GM19099 (cell line): ENCODE results near the gene CDKN2B.

ENCODE experiments used
- POLR2A ChIP-seq: IDR thresholded peaks from 3 replicates; pipeline ENCODE4 v1.6.1; 2011; ENCODE audit warnings: low read depth; ENCODE audit not compliant: insufficient read length; ENCODE audit errors: extremely low read depth

Gene CDKN2B

GRCh38 chr9:21969951-21970799 is 38.9 kb downstream of the CDKN2B start:
- TF ChIP-seq POLR2A, result no peak

- TF ChIP-seq POLR2A, result no peak
Observed at GRCh38 chr9:21969011-21969940, 39.8 kb downstream of the CDKN2B start.

GRCh38 chr9:21968331-21969010 is 40.6 kb downstream of the CDKN2B start:
- TF ChIP-seq POLR2A, result no peak

- no peak for TF ChIP-seq POLR2A
Observed at GRCh38 chr9:21967702-21968101, 41.4 kb downstream of the CDKN2B start.

- no peak for TF ChIP-seq POLR2A
Observed at GRCh38 chr9:21967169-21967568, 41.9 kb downstream of the CDKN2B start.

GRCh38 chr9:21966140-21966851 is 42.8 kb downstream of the CDKN2B start:
- no peak for TF ChIP-seq POLR2A

- TF ChIP-seq POLR2A, result no peak
Observed at GRCh38 chr9:21965401-21965951, 43.6 kb downstream of the CDKN2B start.

GRCh38 chr9:21964925-21965385 is 44.1 kb downstream of the CDKN2B start:
- TF ChIP-seq POLR2A, result no peak

GRCh38 chr9:21961569-21961968 is 47.5 kb downstream of the CDKN2B start:
- no peak for TF ChIP-seq POLR2A

GRCh38 chr9:21958833-21959232 is 50.3 kb downstream of the CDKN2B start:
- TF ChIP-seq POLR2A, result no peak
